ENCODE measurements around the gene SCGB1C1.

SCGB1C1 gene

DNA sequence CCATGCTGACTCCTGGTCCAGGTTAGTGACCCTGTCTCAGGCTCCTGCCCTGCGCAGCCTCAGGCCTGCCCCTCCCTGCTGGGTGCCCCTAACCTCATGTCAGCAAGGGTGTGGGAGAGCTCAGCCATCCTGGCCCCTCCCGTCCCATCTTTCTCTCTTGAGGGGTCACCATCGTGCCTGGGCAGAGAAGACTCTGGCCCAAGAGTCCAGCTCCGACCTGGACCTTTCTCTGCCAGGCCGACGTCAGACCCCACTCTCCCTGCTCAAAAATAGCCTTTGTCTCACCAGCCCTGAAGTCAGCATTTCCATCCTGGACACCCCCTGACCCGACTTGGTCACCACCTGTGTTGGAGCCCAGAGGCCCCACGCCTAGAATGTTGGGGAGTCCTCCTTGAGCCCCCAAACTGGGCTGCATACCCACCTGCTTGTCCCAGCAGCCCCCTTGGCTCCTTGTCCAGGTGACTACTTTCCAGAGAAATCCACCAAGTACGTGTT, 4.9 kb downstream of the SCGB1C1 start:
- Histone ChIP-seq H3K36me3 (ENCODE audit: control insufficient read depth, insufficient read depth, low read length) (peaks cover 2% of the 10 kb centered on the region), H3K4me3 (replicated peaks; ENCODE audit: low read depth, low read length) (no peak overlapping the region), H3K27me3 (replicated peaks; ENCODE audit: control insufficient read depth, insufficient read depth, low read length) (no peaks in the 10 kb centered on the region)
- TF ChIP-seq, protein P1, sequence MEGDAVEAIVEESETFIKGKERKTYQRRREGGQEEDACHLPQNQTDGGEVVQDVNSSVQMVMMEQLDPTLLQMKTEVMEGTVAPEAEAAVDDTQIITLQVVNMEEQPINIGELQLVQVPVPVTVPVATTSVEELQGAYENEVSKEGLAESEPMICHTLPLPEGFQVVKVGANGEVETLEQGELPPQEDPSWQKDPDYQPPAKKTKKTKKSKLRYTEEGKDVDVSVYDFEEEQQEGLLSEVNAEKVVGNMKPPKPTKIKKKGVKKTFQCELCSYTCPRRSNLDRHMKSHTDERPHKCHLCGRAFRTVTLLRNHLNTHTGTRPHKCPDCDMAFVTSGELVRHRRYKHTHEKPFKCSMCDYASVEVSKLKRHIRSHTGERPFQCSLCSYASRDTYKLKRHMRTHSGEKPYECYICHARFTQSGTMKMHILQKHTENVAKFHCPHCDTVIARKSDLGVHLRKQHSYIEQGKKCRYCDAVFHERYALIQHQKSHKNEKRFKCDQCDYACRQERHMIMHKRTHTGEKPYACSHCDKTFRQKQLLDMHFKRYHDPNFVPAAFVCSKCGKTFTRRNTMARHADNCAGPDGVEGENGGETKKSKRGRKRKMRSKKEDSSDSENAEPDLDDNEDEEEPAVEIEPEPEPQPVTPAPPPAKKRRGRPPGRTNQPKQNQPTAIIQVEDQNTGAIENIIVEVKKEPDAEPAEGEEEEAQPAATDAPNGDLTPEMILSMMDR (IDR thresholded peaks at IDR 0.05; ENCODE audit: insufficient read depth, low read length, poor library complexity, severe bottlenecking): no peak
- DNase-seq (ENCODE audit: extremely low read depth, insufficient read length): no peak

DNA sequence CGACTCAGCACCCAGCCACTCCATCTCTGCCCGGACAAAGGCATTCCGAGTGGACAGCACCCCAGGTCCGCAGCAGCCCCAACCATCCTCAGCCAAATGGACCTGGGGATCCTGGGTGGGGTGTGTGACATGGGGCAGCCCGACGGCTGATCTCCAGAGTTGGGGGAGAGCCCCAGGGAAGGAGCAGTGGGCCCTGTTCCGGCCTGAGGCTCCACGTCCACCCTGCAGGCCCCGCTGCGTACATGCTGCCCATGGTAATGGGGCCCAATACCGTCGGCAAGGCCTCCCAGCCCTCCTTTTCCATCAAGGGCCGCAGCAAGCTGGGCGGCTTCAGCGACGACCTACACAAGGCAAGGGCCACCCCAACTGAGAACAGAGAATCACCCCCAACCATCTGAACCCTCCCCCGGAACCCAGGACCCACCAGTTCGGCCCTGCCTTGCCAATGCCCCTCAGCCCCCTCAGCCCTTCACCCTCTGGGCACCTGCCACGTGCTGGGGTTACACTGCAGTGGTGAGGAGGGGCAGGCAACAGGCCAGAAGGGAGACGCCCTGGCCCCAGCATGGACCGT, 5.4 kb downstream of the SCGB1C1 start:
- no peak for DNase-seq (ENCODE audit: extremely low read depth, insufficient read length)
- TF ChIP-seq, protein P1 (IDR thresholded peaks at IDR 0.05; ENCODE audit: insufficient read depth, low read length, poor library complexity, severe bottlenecking): no peak
- Histone ChIP-seq H3K27me3 (replicated peaks; ENCODE audit: control insufficient read depth, insufficient read depth, low read length) (no peaks in the 10 kb centered on the region), H3K4me3 (replicated peaks; ENCODE audit: low read depth, low read length) (no peak overlapping the region), H3K36me3 (ENCODE audit: control insufficient read depth, insufficient read depth, low read length) (peaks cover 5% of the 10 kb centered on the region)

DNA sequence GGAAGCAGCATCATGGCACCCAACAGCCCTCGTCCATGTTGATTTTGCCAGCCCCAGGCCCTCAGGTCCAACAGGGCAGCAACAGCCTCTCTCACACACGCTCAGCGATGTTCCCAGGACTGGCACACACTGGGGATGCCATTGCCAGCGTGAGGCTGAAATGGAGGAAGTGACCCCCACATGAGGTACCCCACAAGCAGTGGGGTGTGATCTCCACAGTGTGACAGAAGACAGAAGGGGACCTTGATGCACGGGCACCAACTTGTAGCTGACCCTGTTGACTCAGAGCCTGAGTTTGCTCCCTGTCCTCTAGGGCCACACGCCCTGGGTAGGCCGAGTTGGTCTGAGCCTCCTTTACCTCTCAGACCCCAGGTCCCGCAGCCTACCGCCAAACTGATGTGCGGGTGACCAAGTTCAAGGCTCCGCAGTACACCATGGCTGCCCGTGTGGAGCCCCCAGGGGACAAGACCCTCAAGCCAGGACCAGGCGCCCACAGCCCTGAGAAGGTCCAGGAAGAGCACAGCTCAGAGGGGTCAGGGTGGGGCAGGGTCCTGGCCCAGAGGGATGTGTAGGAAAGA, 6.2 kb downstream of the SCGB1C1 start:
- Histone ChIP-seq H3K27me3 (replicated peaks; ENCODE audit: control insufficient read depth, insufficient read depth, low read length) (no peaks in the 10 kb centered on the region), H3K4me3 (replicated peaks; ENCODE audit: low read depth, low read length) (no peak overlapping the region), H3K36me3 (ENCODE audit: control insufficient read depth, insufficient read depth, low read length) (peaks cover 12% of the 10 kb centered on the region)
- DNase-seq (ENCODE audit: extremely low read depth, insufficient read length): no peak
- TF ChIP-seq, protein P1 (IDR thresholded peaks at IDR 0.05; ENCODE audit: insufficient read depth, low read length, poor library complexity, severe bottlenecking): no peak

DNA sequence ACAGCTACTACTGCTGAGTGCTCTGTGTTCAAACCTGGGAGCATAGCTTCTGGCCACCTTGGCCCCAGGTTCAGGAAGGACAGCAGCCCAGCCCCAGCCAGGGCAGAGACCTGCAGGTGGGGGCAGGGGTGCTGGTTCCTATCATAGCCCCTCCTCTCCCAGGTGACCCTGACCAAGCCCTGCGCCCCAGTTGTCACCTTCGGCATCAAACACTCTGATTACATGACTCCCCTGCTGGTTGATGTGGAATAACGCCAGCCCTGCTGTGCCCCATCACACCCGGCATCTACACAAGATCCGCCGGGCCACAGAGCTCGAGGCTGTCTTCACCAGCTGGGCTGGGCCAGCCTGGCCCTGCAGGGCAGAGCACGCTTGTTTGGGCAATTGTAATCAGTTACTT, 6.9 kb downstream of the SCGB1C1 start:
- Histone ChIP-seq H3K27me3 (replicated peaks; ENCODE audit: control insufficient read depth, insufficient read depth, low read length) (no peaks in the 10 kb centered on the region), H3K4me3 (replicated peaks; ENCODE audit: low read depth, low read length) (no peak overlapping the region), H3K36me3 (ENCODE audit: control insufficient read depth, insufficient read depth, low read length) (peaks cover 19% of the 10 kb centered on the region)
- DNase-seq (ENCODE audit: extremely low read depth, insufficient read length): no peak
- TF ChIP-seq, protein P1 (IDR thresholded peaks at IDR 0.05; ENCODE audit: insufficient read depth, low read length, poor library complexity, severe bottlenecking): no peak

DNA sequence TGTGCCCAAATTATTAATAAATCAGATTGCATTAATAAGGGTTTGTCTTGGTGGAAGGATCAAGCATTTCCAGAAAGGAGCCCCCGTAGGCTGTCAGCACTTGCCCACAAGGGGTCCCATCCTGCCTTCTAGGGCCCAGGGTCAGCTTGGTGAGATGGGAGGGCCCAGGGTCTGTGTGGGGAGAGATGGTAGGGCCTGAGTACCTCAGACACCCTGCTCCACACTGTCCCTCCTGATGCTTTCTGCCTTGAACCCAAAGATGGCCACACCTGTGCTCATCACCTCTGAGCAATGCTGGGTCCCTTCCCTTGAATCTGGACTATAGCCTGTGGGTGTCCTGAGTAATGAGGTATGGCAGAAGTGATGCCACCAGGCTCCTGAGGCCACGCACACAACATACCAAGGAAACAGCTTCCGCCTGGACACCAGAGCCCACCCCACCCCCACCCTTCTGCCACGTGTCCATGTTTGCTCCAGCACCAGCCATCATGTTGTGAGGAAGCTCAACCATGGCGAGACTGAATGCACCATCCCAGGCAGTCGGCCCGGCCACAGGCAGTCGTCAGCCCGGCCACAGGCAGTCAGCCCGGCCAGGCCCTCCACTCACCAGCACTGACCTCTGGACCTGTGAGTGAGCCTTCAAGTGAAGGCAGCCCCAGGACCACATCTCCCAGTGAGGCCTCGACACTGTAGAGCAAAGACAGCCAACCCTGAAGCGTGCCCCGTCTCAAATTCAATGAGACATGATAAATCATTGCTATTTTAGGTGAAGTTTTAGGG, 7.5 kb downstream of the SCGB1C1 start:
- H3K36me3 ChIP-seq (ENCODE audit: control insufficient read depth, insufficient read depth, low read length): peaks cover 23% of the 10 kb centered on the region
- H3K27me3 ChIP-seq (replicated peaks; ENCODE audit: control insufficient read depth, insufficient read depth, low read length): no peaks in the 10 kb centered on the region
- no peak overlapping the region for H3K4me3 ChIP-seq (replicated peaks; ENCODE audit: low read depth, low read length)
- no peak for DNase-seq (ENCODE audit: extremely low read depth, insufficient read length)
- TF ChIP-seq, protein P1 (IDR thresholded peaks at IDR 0.05; ENCODE audit: insufficient read depth, low read length, poor library complexity, severe bottlenecking): no peak

All from GM06990 (cell line).